Duodenal mucosa (tissue), 2 donors: ENCODE results near the gene AATK.
A peak's percentile ranks its signal among the peaks of the same experiment; 100 is the strongest.

Experiments
- H3K27ac ChIP-seq: one replicate; pipeline ENCODE4 v1.7.0; 2013; ENCODE audit warnings: low read depth, low read length
- H3K27me3 ChIP-seq, 2 donors: one replicate each; pipeline ENCODE4 v1.7.0; 2013; ENCODE audit warnings: low read length in 2 of 2, control low read depth in 1 of 2; ENCODE audit not compliant: insufficient read depth in 2 of 2, control insufficient read depth in 1 of 2
- H3K36me3 ChIP-seq, 2 donors: one replicate each; pipeline ENCODE4 v1.7.0; 2013; ENCODE audit warnings: low read length in 2 of 2, control low read depth in 1 of 2; ENCODE audit not compliant: insufficient read depth in 2 of 2, control insufficient read depth in 1 of 2
- H3K4me1 ChIP-seq, 2 donors: one replicate each; pipeline ENCODE4 v1.7.0; 2013; ENCODE audit warnings: low read length in 2 of 2, control low read depth in 1 of 2; ENCODE audit not compliant: insufficient read depth in 2 of 2, control insufficient read depth in 1 of 2
- H3K4me3 ChIP-seq, 2 donors: one replicate each; pipeline ENCODE4 v1.7.0; 2013; ENCODE audit warnings: low read length in 2 of 2, low read depth in 1 of 2
- H3K9ac ChIP-seq, 2 donors: one replicate each; pipeline ENCODE4 v1.7.0; 2013; ENCODE audit warnings: low read length in 2 of 2, low read depth in 1 of 2
- H3K9me3 ChIP-seq, 2 donors: one replicate each; pipeline ENCODE4 v1.7.0; 2013; ENCODE audit warnings: low read length in 2 of 2, control low read depth in 1 of 2; ENCODE audit not compliant: control insufficient read depth in 1 of 2

Gene AATK

GRCh38 chr17:81129289-81129688 is 36.7 kb downstream of the AATK start:
- Histone ChIP-seq H3K4me3 (no peak overlapping the region), H3K9ac (peak overlapping the region; percentile 18 to 41), H3K9me3 (no peaks in the 10 kb centered on the region), H3K4me1 (peaks cover 14 to 23% of the 10 kb centered on the region in 2 donors), H3K27ac (no peak overlapping the region), H3K27me3 (no peaks in the 10 kb centered on the region), H3K36me3 (peaks cover 0 to 11% of the 10 kb centered on the region in 2 donors)

DNA sequence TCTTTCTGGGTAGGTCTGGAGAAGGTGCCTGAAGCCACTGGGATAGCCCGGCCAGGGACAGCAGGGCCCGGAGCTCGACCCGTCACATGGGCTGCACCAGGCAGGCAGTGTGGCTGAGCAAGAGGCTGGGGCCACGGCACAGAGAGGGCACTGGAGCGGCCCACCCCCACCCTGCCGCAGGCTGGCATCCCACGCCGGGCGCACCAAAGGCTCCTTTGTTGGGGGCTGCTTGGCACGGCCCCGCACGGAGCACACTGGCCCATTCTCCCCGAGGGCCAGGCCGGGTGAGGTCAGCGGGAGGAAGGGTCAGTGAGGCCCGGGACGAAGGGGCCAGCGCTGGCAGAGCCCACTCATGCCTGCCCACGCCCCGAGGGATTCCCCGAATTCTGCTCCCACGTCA is 37.2 kb downstream of the AATK start:
- Histone ChIP-seq H3K27ac (no peak overlapping the region), H3K4me3 (no peak overlapping the region), H3K27me3 (no peaks in the 10 kb centered on the region), H3K9me3 (no peaks in the 10 kb centered on the region), H3K4me1 (peaks cover 14 to 23% of the 10 kb centered on the region in 2 donors), H3K9ac (no peak overlapping the region), H3K36me3 (peaks cover 0 to 11% of the 10 kb centered on the region in 2 donors)

GRCh38 chr17:81128338-81128737 is 37.7 kb downstream of the AATK start:
- Histone ChIP-seq H3K4me1 (peaks cover 10 to 18% of the 10 kb centered on the region in 2 donors), H3K36me3 (peaks cover 0 to 11% of the 10 kb centered on the region in 2 donors), H3K27ac (no peak overlapping the region), H3K4me3 (no peak overlapping the region), H3K27me3 (no peaks in the 10 kb centered on the region), H3K9me3 (no peaks in the 10 kb centered on the region), H3K9ac (no peak overlapping the region)

- H3K4me1 ChIP-seq: peaks cover 3 to 11% of the 10 kb centered on the region in 2 donors
- no peak overlapping the region for H3K9ac ChIP-seq
- H3K27me3 ChIP-seq: no peaks in the 10 kb centered on the region
- H3K36me3 ChIP-seq: peaks cover 0 to 18% of the 10 kb centered on the region in 2 donors
- H3K27ac ChIP-seq: no peak overlapping the region
- H3K4me3 ChIP-seq: no peak overlapping the region
- no peaks in the 10 kb centered on the region for H3K9me3 ChIP-seq
These were observed 38.4 kb downstream of the AATK start for GRCh38 chr17:81127526-81128177.

GRCh38 chr17:81127133-81127455 is 38.9 kb downstream of the AATK start:
- H3K4me3 ChIP-seq: no peak overlapping the region
- H3K36me3 ChIP-seq: peaks cover 0 to 18% of the 10 kb centered on the region in 2 donors
- no peak overlapping the region for H3K27ac ChIP-seq
- no peaks in the 10 kb centered on the region for H3K9me3 ChIP-seq
- H3K9ac ChIP-seq: no peak overlapping the region
- peaks cover 0 to 7% of the 10 kb centered on the region in 2 donors for H3K4me1 ChIP-seq
- H3K27me3 ChIP-seq: no peaks in the 10 kb centered on the region

DNA sequence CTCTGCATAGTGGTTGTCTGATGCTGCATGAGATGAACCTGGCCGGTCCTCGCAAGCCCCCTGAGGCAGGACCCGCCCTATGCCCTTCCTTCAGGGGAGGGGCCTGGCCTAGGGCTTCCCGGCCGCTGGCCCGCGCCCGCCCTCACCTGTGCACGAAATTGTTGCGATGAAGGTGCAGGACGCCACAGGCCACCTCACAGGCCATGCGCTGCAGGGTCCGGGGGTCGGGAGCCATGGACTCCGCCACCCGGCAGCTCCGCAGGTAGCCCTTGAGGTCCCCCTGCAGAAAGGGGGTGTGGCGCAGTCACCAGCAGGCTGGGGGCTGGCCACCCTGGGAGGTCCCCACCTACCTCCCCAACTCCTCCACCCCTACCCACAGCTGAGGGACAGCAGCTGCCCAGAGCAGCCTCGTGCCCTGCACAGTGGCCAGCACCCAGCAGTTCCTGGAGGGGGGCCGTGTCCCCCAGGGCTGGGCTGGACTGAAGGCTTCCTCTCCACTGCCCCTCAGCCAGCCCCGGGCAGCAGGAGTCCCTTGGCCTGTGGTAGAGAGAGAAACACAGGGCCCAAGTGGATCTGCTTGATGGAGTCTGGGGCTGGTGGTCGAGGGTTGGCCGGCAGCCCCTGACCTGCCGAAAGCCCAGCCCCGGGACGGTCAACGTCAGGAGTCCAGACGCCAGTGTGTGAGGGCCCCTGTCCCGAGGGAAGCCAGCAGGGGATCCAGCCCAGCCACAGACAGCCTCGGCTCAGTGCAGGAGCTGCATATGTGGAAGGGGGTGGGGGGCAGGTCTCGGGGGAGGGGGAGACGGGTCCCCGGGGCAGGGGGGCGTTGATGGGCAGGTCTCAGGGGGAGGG is 39.5 kb downstream of the AATK start:
- H3K4me3 ChIP-seq: no peak overlapping the region
- H3K36me3 ChIP-seq: peaks cover 0 to 18% of the 10 kb centered on the region in 2 donors
- no peaks in the 10 kb centered on the region for H3K9me3 ChIP-seq
- no peaks in the 10 kb centered on the region for H3K27me3 ChIP-seq
- peaks cover 0 to 5% of the 10 kb centered on the region in 2 donors for H3K4me1 ChIP-seq
- H3K27ac ChIP-seq: no peak overlapping the region
- no peak overlapping the region for H3K9ac ChIP-seq

DNA sequence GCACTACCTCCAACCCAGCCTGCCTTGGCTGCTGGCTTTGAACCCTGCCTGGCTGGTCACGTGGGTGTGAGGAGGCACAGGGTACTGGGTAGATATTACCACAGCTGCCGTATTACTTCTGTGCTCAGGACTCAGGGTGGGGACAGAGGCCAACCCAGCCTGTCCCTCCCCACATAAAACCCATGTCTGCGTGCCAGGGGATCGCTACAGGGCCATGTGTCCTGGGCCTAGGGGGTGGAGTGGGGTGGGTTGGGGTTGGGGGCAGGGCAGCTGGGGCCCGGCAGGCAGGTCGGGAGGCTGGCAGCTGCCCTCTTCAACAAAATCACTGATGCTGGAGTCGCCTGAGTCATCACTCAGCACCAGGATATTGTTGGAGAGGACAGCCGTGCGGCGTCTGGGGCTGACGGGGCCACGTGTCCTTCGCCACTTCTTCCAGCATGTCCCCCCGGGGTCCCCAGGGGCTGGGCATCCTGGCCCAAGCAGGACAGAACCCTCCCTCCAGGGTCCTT is 40.4 kb downstream of the AATK start:
- H3K36me3 ChIP-seq: peaks cover 4 to 23% of the 10 kb centered on the region in 2 donors
- H3K4me1 ChIP-seq: no peaks in the 10 kb centered on the region
- no peaks in the 10 kb centered on the region for H3K9me3 ChIP-seq
- no peak overlapping the region for H3K27ac ChIP-seq
- H3K9ac ChIP-seq: no peak overlapping the region
- no peak overlapping the region for H3K4me3 ChIP-seq
- no peaks in the 10 kb centered on the region for H3K27me3 ChIP-seq

- H3K4me3 ChIP-seq: no peak overlapping the region
- no peaks in the 10 kb centered on the region for H3K4me1 ChIP-seq
- H3K27ac ChIP-seq: no peak overlapping the region
- H3K27me3 ChIP-seq: no peaks in the 10 kb centered on the region
- H3K9ac ChIP-seq: no peak overlapping the region
- peaks cover 4 to 23% of the 10 kb centered on the region in 2 donors for H3K36me3 ChIP-seq
- H3K9me3 ChIP-seq: no peaks in the 10 kb centered on the region
These were observed 41.6 kb downstream of the AATK start for GRCh38 chr17:81124377-81124776.

DNA sequence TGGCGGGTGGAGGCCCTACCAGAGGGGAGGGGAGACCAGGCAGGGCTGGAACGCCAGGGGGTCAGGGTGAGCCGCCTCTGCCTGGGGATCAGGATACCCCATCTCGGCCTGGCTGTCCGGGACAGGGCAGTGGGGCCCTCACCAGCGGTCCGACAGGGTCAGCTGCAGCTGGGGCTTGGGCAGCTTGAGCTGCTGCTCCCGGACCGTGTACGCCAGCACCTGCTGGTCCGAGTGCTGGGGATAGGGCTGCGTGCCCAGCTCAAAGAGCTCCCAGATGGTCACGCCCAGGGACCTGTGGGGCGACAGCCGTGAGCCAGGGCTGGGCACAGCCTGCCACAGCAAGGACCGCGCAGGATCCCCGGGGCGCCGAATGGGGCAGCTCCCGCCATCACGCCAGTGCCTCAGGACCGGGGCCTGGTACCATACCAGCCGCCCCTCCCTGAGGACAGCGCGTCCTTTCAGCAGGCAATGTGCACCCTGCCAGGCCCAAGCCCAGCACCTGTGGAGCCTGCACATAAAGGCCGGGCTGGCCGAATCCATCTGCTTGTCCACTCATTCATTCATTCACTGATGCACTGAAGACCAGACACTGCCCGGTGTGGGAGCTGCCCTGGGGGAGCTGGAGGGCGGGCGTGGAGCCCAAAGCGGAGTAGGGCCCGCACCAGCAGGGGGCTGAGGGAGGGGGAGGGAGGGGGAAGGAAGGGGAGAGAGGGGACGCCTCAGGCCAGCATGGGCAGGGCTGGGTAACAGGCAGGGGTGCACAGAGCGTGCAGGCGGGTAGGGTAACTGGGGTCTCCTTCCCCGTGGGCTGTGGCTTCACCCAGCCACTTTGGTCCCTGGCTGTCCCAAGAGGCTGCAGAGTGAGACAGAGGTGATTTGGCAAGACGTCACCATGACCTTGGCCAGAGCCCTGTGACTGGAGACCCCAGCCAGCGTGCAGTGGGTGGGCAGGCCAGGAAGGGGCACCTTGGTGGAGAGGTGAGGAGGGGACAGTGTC is 42.7 kb downstream of the AATK start:
- Histone ChIP-seq H3K9me3 (no peaks in the 10 kb centered on the region), H3K36me3 (peaks cover 8 to 28% of the 10 kb centered on the region in 2 donors), H3K9ac (no peak overlapping the region), H3K4me3 (no peak overlapping the region), H3K27me3 (no peaks in the 10 kb centered on the region), H3K4me1 (peaks cover 0 to 7% of the 10 kb centered on the region in 2 donors), H3K27ac (no peak overlapping the region)
